ENCODE results near the gene SPEG. TPM values are rescaled to one million over a fixed set of nuclear protein-coding genes. Genes with fewer than 3 reads are reported as not detected.

Gene SPEG
- total RNA-seq, 1 experiment from 2014 or later, result 2.5 TPM

DNA sequence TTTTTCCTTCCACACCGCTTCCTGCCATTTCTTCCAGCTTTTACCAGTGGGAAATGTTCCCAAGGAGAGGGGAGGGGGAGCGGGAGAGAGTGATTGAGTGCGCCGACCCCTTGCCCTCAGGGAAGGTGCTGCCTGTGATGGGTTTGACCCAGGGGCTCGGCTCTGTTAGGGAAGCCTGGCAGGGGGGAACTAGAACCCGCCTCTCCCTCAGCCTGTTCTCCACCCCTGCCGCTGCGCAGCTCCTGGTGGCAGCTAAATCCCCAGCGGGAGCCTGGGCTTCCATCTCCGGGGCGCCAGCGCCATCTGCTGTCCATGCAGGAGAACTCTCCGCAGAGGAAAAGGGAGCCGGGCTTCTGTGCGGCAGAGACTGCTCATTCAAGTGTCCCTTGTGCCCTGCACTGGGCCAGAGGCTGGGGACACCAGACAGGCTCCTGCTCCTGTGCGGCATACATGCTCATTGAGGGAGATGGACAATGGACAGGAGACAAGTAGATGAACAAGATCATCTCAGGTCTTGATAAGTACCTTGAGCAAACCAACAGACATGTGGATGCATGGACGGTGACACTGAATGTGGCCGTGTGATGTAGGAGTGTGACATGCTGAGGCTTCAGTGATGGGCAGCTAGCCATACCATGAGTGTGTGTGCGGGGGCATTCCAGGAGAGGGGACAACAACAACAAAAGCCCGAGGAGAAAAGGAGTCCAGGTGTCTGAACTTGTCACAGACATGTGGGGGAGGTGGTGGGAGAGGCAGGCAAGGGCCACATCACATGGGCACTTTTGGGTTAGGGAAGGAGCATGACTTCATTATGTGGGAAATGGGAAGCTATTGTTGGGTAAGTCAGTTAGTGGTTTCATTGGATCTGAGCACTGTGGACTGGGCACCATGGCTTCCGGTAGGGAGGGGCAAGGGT is 95.7 kb downstream of the SPEG start:
- peak; percentile 72 for DNase-seq (ENCODE audit: low spot score)

DNA sequence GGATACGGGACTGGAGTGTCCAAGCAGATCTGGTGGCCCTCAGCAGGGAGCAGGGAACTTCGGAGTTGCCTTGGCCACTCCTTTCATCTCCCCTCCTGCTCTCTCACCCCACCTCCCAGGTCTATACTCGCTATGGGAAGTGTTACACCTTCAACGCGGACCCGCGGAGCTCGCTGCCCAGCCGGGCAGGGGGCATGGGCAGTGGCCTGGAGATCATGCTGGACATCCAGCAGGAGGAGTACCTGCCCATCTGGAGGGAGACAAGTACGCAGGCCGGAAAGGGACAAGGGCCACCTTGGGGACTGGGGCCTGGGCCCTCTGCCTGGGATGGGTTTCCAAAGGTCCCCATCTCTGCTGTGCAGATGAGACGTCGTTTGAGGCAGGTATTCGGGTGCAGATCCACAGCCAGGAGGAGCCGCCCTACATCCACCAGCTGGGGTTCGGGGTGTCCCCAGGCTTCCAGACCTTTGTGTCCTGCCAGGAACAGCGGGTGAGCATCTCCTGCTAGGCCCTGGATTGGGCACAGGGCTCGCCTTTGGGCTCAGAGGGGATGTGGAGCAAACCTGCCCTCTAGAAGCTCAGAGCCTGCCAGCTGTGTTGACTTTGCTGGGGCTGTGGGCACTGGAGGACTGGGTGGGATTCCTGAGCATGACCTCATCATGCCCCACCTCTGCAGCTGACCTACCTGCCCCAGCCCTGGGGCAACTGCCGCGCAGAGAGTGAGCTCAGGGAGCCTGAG is 97.2 kb downstream of the SPEG start:
- no peak for DNase-seq (ENCODE audit: low spot score)

DNA sequence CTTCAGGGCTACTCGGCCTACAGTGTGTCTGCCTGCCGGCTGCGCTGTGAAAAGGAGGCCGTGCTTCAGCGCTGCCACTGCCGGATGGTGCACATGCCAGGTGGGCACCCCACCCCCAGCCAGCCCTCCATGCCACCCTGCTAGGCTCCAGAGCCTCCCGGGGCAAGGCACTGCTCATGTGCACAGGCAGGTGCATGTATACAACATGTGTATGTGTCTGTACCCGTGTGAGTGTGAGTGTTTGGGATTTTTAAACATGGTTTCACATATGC is 97.7 kb downstream of the SPEG start:
- DNase-seq (ENCODE audit: low spot score), result no peak

DNA sequence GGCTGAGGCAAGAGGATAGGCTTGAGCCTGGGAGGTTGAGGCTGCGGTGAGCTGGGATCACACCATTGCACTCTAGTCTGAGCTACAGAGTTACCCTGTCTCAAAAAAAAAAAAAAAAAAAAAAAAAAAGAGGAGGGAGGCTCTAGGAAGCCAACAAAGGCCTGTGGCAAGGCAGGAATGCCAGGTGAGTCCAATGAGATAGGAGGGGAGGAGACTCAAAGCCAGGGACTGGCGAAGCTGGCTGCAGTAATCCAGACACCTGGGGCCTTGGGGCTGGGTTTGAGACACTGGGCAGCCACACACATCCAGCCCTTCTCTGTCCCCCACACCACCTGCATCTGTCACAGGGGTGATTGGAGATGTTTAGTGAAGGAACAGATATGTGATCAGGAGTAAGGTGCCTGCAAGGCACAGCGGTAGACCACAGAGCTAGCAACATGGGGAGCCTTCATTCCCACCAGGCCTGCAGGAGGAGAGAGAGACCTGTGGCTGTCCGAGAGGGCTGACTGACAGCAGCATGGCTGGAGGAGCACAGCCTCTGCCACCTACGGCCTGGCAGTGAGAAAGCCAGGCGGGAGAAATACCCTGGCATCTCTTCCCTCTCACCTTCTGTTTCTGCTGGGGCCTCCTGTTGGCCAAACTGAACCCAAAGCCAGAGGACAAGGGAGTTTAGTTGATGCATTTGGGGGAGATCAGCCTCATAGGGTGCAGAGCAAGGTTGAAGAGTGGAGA is 99.5 kb downstream of the SPEG start:
- no peak for DNase-seq (ENCODE audit: low spot score)

DNA sequence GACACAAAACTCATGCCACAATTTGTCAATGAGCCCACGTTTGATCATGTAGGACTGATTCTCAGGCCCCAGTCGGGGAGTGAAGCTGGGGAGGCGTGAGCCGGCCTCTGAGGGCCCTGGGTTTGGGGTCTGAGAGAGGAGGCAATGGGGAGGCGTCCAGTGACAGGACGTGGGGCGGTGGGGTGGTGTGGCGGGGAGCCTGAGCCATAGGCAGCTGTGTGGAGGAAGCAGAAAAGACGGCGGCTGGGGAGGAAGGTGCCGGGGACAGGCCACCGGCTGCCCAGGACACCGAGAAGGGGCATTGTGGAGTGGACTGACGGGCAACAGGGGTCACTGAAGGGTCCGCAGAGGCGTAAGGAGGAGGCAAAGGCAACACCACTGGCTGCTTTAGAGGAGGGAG is 101.8 kb downstream of the SPEG start:
- no peak for DNase-seq (ENCODE audit: low spot score)

DNA sequence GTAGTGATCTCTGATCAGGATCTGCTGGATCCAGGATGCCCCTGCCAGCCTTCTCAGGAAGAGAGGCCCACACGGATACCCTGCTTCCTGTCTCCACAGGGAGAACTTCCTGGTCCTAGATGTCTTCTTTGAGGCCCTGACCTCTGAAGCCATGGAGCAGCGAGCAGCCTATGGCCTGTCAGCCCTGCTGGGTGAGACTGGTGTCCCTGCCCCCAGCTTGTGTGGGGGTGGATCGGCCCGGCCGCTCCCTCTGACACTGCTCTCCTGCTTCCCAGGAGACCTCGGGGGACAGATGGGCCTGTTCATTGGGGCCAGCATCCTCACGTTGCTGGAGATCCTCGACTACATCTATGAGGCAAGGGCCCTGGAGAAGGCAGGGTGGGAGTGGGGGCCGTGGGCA is 102.3 kb downstream of the SPEG start:
- DNase-seq (ENCODE audit: low spot score), result no peak

DNA sequence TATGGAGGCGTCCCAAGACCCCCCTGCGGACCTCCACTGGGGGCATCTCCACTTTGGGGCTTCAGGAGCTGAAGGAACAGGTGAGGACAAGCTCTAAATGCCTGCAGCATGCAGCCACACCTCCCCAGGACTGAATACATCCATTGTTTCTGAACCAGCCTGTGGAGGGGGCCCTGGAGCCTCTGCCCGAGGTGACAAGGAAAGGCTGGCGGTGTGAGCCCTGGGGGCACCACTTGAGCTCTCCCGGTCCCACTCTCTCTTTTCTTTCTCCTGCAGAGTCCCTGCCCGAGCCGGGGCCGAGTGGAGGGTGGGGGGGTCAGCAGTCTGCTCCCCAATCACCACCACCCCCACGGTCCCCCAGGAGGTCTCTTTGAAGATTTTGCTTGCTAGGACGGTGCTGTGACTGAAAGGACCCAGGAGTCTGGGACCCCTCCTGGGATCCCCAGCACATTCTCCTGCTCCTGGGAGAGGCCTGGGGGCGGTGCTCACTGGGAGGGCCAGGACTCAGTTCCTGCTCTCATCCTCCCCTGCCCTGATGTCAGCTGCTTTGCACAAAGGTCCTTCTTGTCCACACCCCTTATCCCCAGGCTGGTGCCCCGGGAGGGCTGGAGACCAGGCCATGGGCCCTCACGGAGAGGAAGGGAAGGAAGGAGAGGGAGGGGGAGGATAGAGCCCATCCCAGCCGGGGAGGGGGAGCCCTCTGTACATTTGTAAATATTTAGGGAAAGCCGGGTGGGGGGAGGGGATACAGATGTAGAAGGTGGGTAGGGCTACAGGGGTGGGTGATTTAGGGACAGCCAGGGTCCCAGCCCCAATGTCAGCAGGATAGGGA is 103.2 kb downstream of the SPEG start:
- no peak for DNase-seq (ENCODE audit: low spot score)

DNA sequence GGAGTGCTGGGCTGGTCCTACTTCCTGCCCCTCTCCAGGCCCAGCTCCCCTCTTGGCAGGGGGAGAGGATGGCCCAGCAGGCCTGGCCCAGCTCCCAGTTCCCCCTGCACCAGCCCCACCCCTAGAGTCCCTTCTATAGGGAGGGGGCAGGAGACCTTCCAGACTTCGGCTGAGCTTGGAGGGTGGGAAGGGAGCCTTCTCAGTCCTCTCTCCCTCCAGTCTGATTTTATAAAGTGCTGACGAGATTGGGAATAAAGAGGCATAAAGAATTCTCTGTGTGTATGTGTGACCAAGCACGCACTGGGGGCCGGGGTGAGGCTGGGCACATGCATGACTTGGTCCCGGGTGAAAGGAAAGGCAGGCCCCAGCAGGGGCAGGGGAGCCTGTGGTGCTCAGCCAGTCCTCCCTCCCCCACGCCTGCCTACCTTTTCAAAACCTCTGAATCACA is 103.9 kb downstream of the SPEG start:
- DNase-seq (ENCODE audit: low spot score), result no peak

DNA sequence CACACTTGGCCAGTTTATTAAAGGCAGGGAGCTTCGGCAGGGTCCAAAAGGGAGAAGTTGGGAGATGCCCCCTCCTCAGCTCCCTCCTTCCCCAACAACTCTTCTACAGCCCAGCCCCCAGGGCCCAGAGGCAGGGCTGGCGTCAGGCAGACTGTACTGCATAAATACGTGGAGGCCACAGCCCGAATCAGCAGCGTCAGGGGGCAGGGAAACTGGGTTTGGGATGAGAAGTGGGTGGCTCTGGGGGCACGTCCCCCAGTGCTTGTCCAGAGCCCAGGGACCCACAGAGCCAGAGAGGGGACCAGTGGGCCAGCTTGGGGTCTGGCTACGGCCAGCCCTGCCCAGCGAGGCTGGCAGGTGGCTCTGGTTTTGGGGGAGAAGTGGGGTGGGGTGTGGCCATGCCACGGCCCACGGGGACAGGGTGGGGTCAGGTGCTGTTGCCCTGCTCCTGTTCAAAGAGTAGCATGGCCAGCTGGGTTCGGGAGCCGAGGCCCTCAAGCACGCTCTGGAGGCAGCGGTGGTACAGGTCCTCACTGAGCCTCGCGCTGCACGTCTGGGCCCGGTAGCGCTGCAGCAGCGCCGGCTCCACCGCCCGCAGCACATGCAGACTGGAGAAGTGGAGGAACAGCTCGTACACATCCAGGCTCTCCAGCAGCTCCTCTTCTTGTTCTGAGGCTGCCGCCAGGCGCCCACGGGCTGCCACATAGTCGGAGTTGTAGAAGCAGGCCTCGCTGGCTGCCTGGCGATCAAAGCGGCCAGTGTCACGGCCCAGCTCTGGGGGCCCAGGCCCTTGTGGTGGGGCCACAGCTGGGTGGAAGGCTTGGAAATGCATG is 104.5 kb downstream of the SPEG start:
- DNase-seq (ENCODE audit: low spot score), result no peak

DNA sequence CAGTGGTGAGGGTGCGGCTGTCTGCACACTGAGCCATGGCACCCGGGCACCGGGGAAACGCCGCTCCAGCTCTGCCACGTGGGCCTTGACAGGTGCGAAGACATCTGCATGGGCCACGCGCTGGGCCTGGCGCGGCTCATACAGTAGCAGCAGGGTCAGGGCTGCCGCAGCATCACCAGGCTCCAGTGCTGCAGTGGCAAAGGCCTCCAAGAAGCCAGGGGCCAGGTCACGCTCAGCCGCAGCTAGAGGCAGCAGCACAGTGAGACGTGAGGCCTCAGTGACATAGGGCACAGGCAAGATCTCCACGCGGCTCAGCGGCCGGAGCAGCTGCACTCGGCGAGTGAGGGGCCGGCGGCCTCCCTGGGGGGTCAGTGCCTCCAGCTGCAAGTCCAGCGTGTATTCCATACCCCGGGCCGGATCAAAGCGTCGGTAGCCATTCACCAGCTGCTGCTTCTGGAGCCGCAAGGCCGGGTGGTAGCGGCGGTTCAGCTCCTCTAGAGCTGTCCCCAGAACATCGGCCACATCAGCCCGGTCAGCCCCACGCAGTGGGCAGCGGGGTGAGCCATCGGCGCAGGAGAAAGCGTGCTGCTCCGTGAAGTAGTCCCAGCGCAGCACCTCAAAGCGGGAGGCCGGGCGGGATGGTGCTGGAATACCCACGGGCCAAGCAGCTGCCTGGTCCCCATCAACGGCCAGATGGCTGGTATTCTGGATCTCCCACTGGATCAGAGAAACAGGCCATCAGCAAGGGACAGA is 105.5 kb downstream of the SPEG start:
- DNase-seq (ENCODE audit: low spot score), result no peak

DNA sequence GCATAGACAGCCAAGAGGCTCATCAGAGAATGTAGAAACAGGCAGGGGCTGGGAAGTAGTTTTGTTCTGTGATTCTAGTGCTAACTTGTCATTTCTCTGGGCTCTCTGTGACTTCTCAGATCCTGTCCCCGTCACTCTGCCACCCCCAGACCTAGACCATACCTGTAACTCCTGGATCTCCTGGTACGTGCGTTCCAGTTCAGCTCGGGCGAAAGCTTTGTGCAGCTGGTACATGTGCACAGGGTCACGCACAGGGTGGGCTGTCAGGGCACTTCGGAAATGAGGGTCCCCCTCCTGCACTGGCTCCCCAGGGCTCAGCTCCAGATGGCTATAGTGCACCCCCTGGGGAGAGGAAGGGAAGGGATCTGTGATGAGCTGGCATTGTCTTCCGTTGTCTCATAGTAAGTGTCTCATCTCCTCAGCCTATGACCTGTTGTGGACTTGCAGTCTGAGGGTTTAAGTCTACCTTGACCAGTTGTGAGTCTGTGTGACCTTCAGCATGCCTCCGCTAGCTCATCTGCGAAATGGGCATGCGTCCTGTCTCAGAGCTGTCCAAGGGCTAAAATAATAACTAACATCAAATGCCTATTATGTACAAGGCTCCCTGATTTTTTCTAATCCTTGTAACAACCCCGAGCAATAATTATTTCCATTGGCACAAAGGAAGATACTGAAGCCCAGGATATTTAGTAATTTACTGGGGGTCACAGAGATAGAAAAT is 106.3 kb downstream of the SPEG start:
- no peak for DNase-seq (ENCODE audit: low spot score)

DNA sequence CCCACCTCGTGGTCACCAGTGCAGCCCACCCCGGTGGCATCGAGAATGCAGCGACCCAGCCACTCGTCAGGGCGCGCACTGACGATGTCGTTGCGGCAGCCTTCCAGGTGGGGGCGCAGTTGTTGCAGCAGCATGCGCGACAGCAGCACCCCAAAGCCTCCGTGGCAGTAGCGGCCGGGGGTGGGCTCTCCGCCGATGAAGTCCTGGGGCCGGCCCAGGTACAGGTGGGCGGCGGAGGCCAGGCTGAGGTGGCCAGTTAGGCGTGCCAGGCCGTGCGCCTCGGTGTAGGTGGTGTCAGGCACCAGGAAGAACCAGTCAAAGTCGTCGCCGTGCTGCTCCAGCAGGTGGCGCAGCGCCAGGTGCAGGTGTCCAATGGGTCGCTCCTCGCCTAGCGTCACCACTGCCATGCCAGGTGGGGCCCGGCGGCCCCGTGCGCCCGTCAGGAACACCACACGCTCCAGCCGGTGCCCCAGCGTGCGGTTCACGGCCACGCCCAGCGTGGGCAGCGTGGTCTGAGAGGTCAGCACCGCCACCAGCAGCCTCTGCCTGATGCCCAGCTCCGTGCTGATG is 107.1 kb downstream of the SPEG start:
- peak; percentile 71 for DNase-seq (ENCODE audit: low spot score)

DNA sequence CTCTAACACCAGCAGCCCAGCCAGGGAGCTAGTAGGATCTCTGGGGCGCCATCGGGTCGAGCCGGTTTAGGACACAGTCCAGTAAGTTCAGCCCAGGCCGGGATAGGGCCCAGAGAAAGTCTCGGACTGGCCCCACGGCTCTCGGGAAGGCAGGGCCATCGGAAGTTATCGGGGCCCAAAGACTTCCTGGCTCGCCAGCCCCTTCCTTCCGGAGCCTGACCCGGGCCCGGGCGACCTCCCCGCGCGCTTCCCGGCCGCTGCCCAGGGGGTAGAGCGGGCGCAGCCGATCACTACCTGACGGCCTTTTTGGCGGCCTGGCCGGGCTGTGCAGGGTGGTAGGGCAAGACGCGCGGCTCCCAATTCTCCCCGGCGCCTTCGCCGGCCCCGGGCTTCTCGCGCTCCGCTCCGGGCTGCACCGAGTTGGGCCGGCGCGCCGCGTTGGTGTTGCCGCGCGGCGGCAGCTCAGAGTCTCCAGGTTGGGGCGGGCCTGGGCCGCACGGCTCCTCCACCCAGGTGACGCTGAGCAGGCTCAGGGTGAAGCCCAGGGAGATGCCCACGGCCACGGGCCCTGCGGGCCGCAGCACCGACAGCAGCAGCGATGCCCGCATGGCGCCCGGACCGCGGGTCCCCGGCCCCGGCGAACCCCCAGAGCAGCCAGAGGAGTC is 108.4 kb downstream of the SPEG start:
- no peak for DNase-seq (ENCODE audit: low spot score)

DNA sequence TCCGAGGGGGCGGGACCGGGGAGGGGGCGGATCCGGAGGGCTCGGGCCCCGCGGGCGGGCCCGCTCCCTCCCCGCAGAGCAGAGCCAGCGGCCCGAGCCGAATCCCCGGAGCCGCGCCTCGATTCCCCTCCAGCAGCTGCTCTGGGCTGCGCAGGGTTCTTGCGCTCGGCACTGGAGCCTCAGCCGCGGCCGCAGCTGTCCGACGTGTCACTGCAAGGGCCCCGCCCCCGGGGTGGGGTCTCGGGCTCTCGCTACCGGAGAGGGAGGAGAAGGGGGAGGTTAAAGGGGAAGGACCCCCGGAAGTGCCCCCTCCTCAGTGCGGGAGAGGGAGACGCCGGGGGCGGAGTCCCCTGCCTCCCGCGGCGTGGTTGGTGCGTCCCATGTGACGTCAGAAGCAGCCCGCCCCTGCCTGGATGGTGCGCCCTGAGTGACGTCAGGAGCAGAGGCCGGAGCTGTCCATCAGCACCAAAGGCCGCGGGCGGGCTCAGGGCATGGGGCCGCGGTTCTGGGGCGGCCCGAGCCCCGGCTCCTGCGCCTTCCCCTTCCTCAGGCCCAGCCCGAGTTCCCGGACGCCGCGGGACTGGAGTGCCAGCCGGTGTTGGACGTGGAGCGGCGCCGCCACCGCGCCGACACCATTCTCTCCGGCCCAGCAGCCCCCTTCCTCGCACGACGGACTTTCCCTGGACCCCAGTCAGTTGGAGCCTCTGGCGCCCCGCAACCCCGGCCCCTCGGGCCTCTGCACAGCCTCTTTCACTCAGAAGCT is 109.1 kb downstream of the SPEG start, which contains the start of the genes CHPF and TMEM198:
CHPF (minus strand) TSS at position 214 of the 763 bp plus-strand sequence. CDS start 271 bp downstream, outside the sequence.
TMEM198 (plus strand) TSS at position 433 of the 763 bp plus-strand sequence. CDS start 700 bp downstream, outside the sequence.
- DNase-seq (ENCODE audit: low spot score), result peak; percentile 95

DNA sequence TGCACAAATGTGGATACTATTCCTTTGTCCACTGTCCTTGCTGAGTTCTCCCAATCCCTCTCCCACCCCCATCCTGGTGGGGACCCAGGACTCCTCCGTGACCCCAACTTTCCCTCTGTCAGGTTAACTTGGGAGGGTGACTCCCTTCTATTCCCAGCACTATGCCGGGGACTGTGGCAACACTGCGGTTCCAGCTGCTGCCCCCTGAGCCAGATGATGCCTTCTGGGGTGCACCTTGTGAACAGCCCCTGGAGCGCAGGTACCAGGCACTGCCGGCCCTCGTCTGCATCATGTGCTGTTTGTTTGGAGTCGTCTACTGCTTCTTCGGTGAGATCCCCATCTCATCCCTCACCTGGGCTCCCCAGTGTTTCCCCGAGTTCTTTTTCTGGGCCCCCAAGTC is 109.9 kb downstream of the SPEG start:
- no peak for DNase-seq (ENCODE audit: low spot score)

DNA sequence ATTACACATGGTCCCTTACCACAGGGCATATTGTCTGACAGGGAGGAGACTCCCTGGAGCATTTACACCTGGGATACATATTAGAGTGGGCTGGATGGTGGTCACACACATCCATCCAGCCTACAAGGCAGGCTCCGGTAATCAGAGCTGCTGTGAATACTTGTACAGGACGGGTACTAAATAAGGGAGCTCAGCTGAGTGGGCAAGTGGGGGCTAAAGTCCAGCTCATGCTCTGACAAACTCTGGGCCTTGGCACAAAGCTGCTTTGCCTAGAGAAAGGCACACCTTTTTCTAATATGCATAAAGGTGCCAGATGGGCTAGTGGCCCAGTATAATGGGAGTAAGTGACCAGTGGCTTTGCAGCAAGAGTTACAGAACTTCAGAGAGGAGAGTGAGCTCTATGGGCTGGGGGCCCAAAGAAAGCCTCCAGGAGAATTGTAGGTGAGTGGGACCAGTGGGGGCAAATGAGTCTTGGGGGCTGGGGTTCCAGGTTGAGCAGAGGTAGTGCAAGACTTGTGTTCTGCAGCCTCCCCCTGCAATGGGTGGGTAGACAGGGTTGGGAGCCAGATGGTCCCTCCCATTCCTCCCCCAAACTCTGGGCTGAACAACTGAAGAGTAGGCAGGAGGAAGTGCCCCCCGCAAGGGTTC is 110.8 kb downstream of the SPEG start:
- DNase-seq (ENCODE audit: low spot score), result no peak

DNA sequence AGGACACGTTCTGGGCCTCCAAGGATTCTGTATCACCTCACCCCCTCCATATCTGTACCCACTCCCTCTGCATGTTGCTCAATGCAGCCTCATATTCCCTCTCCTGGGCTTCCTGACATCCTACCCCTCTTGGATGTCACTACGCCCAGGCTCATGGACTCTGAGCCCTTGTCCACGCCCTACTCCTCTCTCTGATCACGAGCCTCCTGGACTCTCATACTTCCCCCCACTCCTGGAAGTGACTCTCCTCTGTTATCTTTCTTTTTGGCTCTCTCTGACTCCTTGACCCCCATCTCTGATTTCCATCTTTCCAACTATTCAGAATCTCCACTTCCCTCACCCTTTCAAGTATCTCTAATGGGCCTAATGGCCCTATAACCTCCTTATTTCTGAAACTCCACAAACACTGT is 111.3 kb downstream of the SPEG start:
- no peak for DNase-seq (ENCODE audit: low spot score)

Measured in H4 (cell line).